ENCODE measurements around the gene SPATA31C2. TPM values are rescaled to one million over a fixed set of nuclear protein-coding genes. Genes with fewer than 3 reads are reported as not detected.

Gene SPATA31C2
- polyA plus RNA-seq, 1 donor (not counting 4 experiments of a cell fraction or from before 2014, with no cell fraction given), result not detected

- Histone ChIP-seq H3K79me2 (ENCODE audit: control insufficient read depth, insufficient read depth, low read length) (no peaks in the 10 kb centered on the region), H3K9me3 (ENCODE audit: control insufficient read depth, low read depth, low read length) (no peaks in the 10 kb centered on the region), H2AFZ (ENCODE audit: control insufficient read depth, low read length) (no peak overlapping the region), H3K36me3 (ENCODE audit: control insufficient read depth in 2 of 2, extremely low read depth in 1 of 2, insufficient read depth in 2 of 2, low read length in 2 of 2) (no peaks in the 10 kb centered on the region), H3K4me2 (ENCODE audit: control insufficient read depth, extremely low read depth, insufficient read depth, low read depth, low read length) (no peak overlapping the region), H3K4me1 (ENCODE audit: control insufficient read depth, extremely low read depth, insufficient read depth, low read length) (no peaks in the 10 kb centered on the region), H3K27ac (ENCODE audit: control insufficient read depth, insufficient read depth, low read length) (no peak overlapping the region), H4K20me1 (ENCODE audit: control insufficient read depth, extremely low read depth, insufficient read depth, low read length) (no peaks in the 10 kb centered on the region), H3K9ac (ENCODE audit: control insufficient read depth, extremely low read depth, insufficient read depth, low read length) (no peak overlapping the region), H3K4me3 (ENCODE audit: control insufficient read depth in 2 of 3, extremely low read depth in 1 of 3, insufficient read depth in 2 of 3, low read depth in 1 of 3, low read length in 3 of 3) (no peak overlapping the region), H3K9me1 (ENCODE audit: control insufficient read depth, extremely low read depth, insufficient read depth, low read length) (no peaks in the 10 kb centered on the region), H3K27me3 (ENCODE audit: control insufficient read depth, extremely low read depth, insufficient read depth, low read length) (peaks cover 9% of the 10 kb centered on the region)
- TF ChIP-seq EZH2 (IDR thresholded peaks at IDR 0.05; ENCODE audit: low read length), result no peak
- no peak for TF ChIP-seq CTCF (optimal IDR thresholded peaks at IDR 0.05 in 1 of 3, IDR thresholded peaks at IDR 0.05 in 1 of 3, conservative IDR thresholded peaks at IDR 0.05 in 1 of 3; ENCODE audit: extremely low read depth in 1 of 3, insufficient read depth in 2 of 3, low read length in 3 of 3)
- DNase-seq (ENCODE audit: low read depth, low spot score), result no peak
- dilution Hi-C loops (cut with MboI; ENCODE audit: extremely low pct_ligation_motif_present, low sequenced_read_pairs), result no loop called here
- no peak for FAIRE-seq
These were observed 22.9 kb upstream of the SPATA31C2 start for GRCh38 chr9:88161144-88161543.

GRCh38 chr9:88143957-88144625 lies 5.8 kb upstream of the SPATA31C2 start:
- no peak overlapping the region for H2AFZ ChIP-seq (ENCODE audit: control insufficient read depth, low read length)
- peaks cover 2% of the 10 kb centered on the region for H3K27me3 ChIP-seq (ENCODE audit: control insufficient read depth, extremely low read depth, insufficient read depth, low read length)
- no peaks in the 10 kb centered on the region for H3K9me1 ChIP-seq (ENCODE audit: control insufficient read depth, extremely low read depth, insufficient read depth, low read length)
- no peaks in the 10 kb centered on the region for H4K20me1 ChIP-seq (ENCODE audit: control insufficient read depth, extremely low read depth, insufficient read depth, low read length)
- no peak overlapping the region for H3K27ac ChIP-seq (ENCODE audit: control insufficient read depth, insufficient read depth, low read length)
- H3K4me1 ChIP-seq (ENCODE audit: control insufficient read depth, extremely low read depth, insufficient read depth, low read length), result no peaks in the 10 kb centered on the region
- H3K9ac ChIP-seq (ENCODE audit: control insufficient read depth, extremely low read depth, insufficient read depth, low read length), result no peak overlapping the region
- no peak overlapping the region for H3K4me2 ChIP-seq (ENCODE audit: control insufficient read depth, extremely low read depth, insufficient read depth, low read depth, low read length)
- no peaks in the 10 kb centered on the region for H3K9me3 ChIP-seq (ENCODE audit: control insufficient read depth, low read depth, low read length)
- TF ChIP-seq CTCF (optimal IDR thresholded peaks at IDR 0.05 in 1 of 3, IDR thresholded peaks at IDR 0.05 in 1 of 3, conservative IDR thresholded peaks at IDR 0.05 in 1 of 3; ENCODE audit: extremely low read depth in 1 of 3, insufficient read depth in 2 of 3, low read length in 3 of 3) (no peak), EZH2 (IDR thresholded peaks at IDR 0.05; ENCODE audit: low read length) (no peak)
- DNase-seq (ENCODE audit: low read depth, low spot score), result no peak
- H3K4me3 ChIP-seq (ENCODE audit: control insufficient read depth in 2 of 3, extremely low read depth in 1 of 3, insufficient read depth in 2 of 3, low read depth in 1 of 3, low read length in 3 of 3), result no peak overlapping the region
- dilution Hi-C loops (cut with MboI; ENCODE audit: extremely low pct_ligation_motif_present, low sequenced_read_pairs), result no loop called here
- no peaks in the 10 kb centered on the region for H3K36me3 ChIP-seq (ENCODE audit: control insufficient read depth in 2 of 2, extremely low read depth in 1 of 2, insufficient read depth in 2 of 2, low read length in 2 of 2)
- no peak for FAIRE-seq
- no peaks in the 10 kb centered on the region for H3K79me2 ChIP-seq (ENCODE audit: control insufficient read depth, insufficient read depth, low read length)

Measured in keratinocyte (primary cell).